H9 (cell line): ENCODE data around the gene NENF. TPM values are rescaled to one million over a fixed set of nuclear protein-coding genes. Genes with fewer than 3 reads are reported as not detected.

Experiments used
- DNase-seq: peaks from one replicate; pipeline ENCODE4 v3.0.0-alpha.2; 2017
- H2AFZ ChIP-seq: one replicate; pipeline ENCODE4 v1.6.1; 2013; ENCODE audit warnings: mild to moderate bottlenecking, low read length, control low read depth, moderate library complexity
- H2AK5ac ChIP-seq: 2 replicates; pipeline ENCODE4 v1.6.1; 2013; ENCODE audit warnings: low read length, control low read depth, mixed read lengths; ENCODE audit not compliant: insufficient read length
- H2BK120ac ChIP-seq: one replicate; pipeline ENCODE4 v1.6.1; 2013; ENCODE audit warnings: low read depth, mild to moderate bottlenecking, low read length, control low read depth, inconsistent platforms; ENCODE audit not compliant: poor library complexity, severe bottlenecking
- H2BK12ac ChIP-seq: 2 replicates; pipeline ENCODE4 v1.6.1; 2013; ENCODE audit warnings: low read length, control low read depth, mixed read lengths, low read depth; ENCODE audit not compliant: insufficient read length
- H2BK15ac ChIP-seq: 2 replicates; pipeline ENCODE4 v1.6.1; 2013; ENCODE audit warnings: low read depth, low read length, control low read depth
- H2BK20ac ChIP-seq: one replicate; pipeline ENCODE4 v1.6.1; 2013; ENCODE audit warnings: low read depth, mild to moderate bottlenecking, low read length, control low read depth, inconsistent platforms; ENCODE audit not compliant: poor library complexity, severe bottlenecking
- H2BK5ac ChIP-seq: 2 replicates; pipeline ENCODE4 v1.6.1; 2013; ENCODE audit warnings: low read length, control low read depth, mixed read lengths; ENCODE audit not compliant: insufficient read length
- H3K14ac ChIP-seq: 2 replicates; pipeline ENCODE4 v1.6.1; 2013; ENCODE audit warnings: low read length, control low read depth; ENCODE audit not compliant: insufficient read depth
- H3K18ac ChIP-seq: 2 replicates; pipeline ENCODE4 v1.6.1; 2013; ENCODE audit warnings: low read depth, mild to moderate bottlenecking, mixed read lengths, low read length, control low read depth; ENCODE audit not compliant: insufficient read length
- H3K23ac ChIP-seq: 2 replicates; pipeline ENCODE4 v1.6.1; 2013; ENCODE audit warnings: low read length, control low read depth, mixed read lengths, low read depth; ENCODE audit not compliant: insufficient read length
- H3K23me2 ChIP-seq: 2 replicates; pipeline ENCODE4 v1.6.1; 2013; ENCODE audit warnings: low read depth, mild to moderate bottlenecking, mixed read lengths, low read length, control low read depth; ENCODE audit not compliant: insufficient read length, poor library complexity, severe bottlenecking
- H3K27ac ChIP-seq: 2 replicates; pipeline ENCODE4 v1.5.1; 2013; ENCODE audit warnings: low read length, control low read depth, mixed read lengths, low read depth; ENCODE audit not compliant: insufficient read length
- H3K27me3 ChIP-seq: 2 replicates; pipeline ENCODE4 v1.6.1; 2013; ENCODE audit warnings: low read length, control low read depth, inconsistent platforms; ENCODE audit not compliant: insufficient read depth
- H3K4ac ChIP-seq: 2 replicates; pipeline ENCODE4 v1.6.1; 2013; ENCODE audit warnings: low read depth, mild to moderate bottlenecking, control low read depth, inconsistent platforms, low read length, moderate library complexity
- H3K4me1 ChIP-seq: 2 replicates; pipeline ENCODE4 v1.6.1; 2013; ENCODE audit warnings: low read length, control low read depth, inconsistent platforms; ENCODE audit not compliant: insufficient read depth
- H3K4me2 ChIP-seq: 2 replicates; pipeline ENCODE4 v1.6.1; 2013; ENCODE audit warnings: low read length, control low read depth, mixed read lengths; ENCODE audit not compliant: insufficient read length, insufficient read depth
- H3K56ac ChIP-seq: 2 replicates; pipeline ENCODE4 v1.6.1; 2013; ENCODE audit warnings: low read depth, mild to moderate bottlenecking, mixed read lengths, low read length, control low read depth; ENCODE audit not compliant: insufficient read length
- H3K79me1 ChIP-seq: 2 replicates; pipeline ENCODE4 v1.6.1; 2013; ENCODE audit warnings: low read depth, mild to moderate bottlenecking, moderate library complexity, low read length, control low read depth, inconsistent platforms; ENCODE audit not compliant: insufficient read depth, poor library complexity, severe bottlenecking
- H3K79me2 ChIP-seq: 2 replicates; pipeline ENCODE4 v1.6.1; 2013; ENCODE audit warnings: low read length, control low read depth, inconsistent platforms; ENCODE audit not compliant: insufficient read depth
- H3K9ac ChIP-seq: 2 replicates; pipeline ENCODE4 v1.6.1; 2013; ENCODE audit warnings: low read length, control low read depth, mixed read lengths; ENCODE audit not compliant: insufficient read length; ENCODE audit errors: extremely low read depth
- H3K9me3 ChIP-seq: one replicate; pipeline ENCODE4 v1.6.1; 2013; ENCODE audit warnings: low read depth, low read length, inconsistent platforms; ENCODE audit not compliant: control insufficient read depth
- H3T11ph ChIP-seq: one replicate; pipeline ENCODE4 v1.6.1; 2013; ENCODE audit warnings: mild to moderate bottlenecking, low read length, control low read depth, inconsistent platforms
- H4K20me1 ChIP-seq: one replicate; pipeline ENCODE4 v1.6.1; 2013; ENCODE audit not compliant: control insufficient read depth, insufficient read length, insufficient read depth
- H4K5ac ChIP-seq: 2 replicates; pipeline ENCODE4 v1.6.1; 2013; ENCODE audit warnings: low read depth, mild to moderate bottlenecking, mixed read lengths, low read length, control low read depth; ENCODE audit not compliant: insufficient read length
- H4K8ac ChIP-seq: replicated peaks from 2 replicates; pipeline ENCODE4 v1.6.1; 2013; ENCODE audit warnings: low read length, control low read depth, mixed read lengths, low read depth; ENCODE audit not compliant: insufficient read length
- H4K91ac ChIP-seq: 2 replicates; pipeline ENCODE4 v1.6.1; 2013; ENCODE audit warnings: low read depth, mild to moderate bottlenecking, moderate library complexity, mixed read lengths, low read length, control low read depth; ENCODE audit not compliant: insufficient read length
- H3K27ac Mint-ChIP-seq, 3 experiments: 2 replicates in 2 of 3; 3 replicates in 1 of 3; pipeline ENCODE4 v1.8.0; 2020 to 2021; ENCODE audit warnings: mixed read lengths in 3 of 3, mild to moderate bottlenecking in 1 of 3, moderate library complexity in 1 of 3
- H3K27me3 Mint-ChIP-seq: 2 replicates; pipeline ENCODE4 v1.8.0; 2021; ENCODE audit warnings: low read depth, mild to moderate bottlenecking, moderate library complexity, mixed read lengths
- H3K36me3 Mint-ChIP-seq, 3 experiments: 2 replicates in 2 of 3; 3 replicates in 1 of 3; pipeline ENCODE4 v1.8.0; 2020 to 2021; ENCODE audit warnings: low read depth in 3 of 3, mixed read lengths in 3 of 3; ENCODE audit not compliant: insufficient read depth in 1 of 3
- H3K4me1 Mint-ChIP-seq, 2 experiments: 2 replicates each; pipeline ENCODE4 v1.8.0; 2020; ENCODE audit warnings: mixed read lengths in 2 of 2
- H3K4me3 Mint-ChIP-seq, 2 experiments: 2 replicates in 1 of 2; 3 replicates in 1 of 2; pipeline ENCODE4 v1.8.0; 2020 to 2021; ENCODE audit warnings: mild to moderate bottlenecking in 2 of 2, mixed read lengths in 2 of 2, moderate library complexity in 1 of 2
- H3K9me3 Mint-ChIP-seq, 2 experiments: 2 replicates in 1 of 2; 3 replicates in 1 of 2; pipeline ENCODE4 v1.8.0; 2020; ENCODE audit warnings: mild to moderate bottlenecking in 2 of 2, mixed read lengths in 2 of 2, moderate library complexity in 1 of 2
- CTCF ChIP-seq: fragments of 200-600 bp; sonication (generic); conservative IDR thresholded peaks from 3 replicates; pipeline ENCODE4 v1.8.0; 2021; ENCODE audit warnings: antibody characterized with exemption, mild to moderate bottlenecking
- WGBS: extraction: QIAGEN DNeasy Blood & Tissue Kit; methylation state at CpG from one replicate; pipeline ENCODE4 v1.1.7; 2013; ENCODE audit warnings: missing lambda C conversion rate, low lambda C conversion rate, mixed read lengths; ENCODE audit not compliant: insufficient read length; ENCODE audit errors: extremely low coverage; 5-methylcytosine and 5-hydroxymethylcytosine counted together
- total RNA-seq: library from RNA; stranded (reverse); gene quantifications from 2 replicates; pipeline ENCODE4 v1.2.1, GENCODE V29; 2021

NENF gene
- total RNA-seq, 1 experiment from 2014 or later, result 28.3 TPM

GRCh38 chr1:212485913-212486618 lies 53.3 kb downstream of the NENF start:
- Histone ChIP-seq H2BK120ac (no peak overlapping the region), H4K20me1 (no peaks in the 10 kb centered on the region), H2BK12ac (no peak overlapping the region), H3T11ph (no peak overlapping the region), H2AFZ (no peak overlapping the region), H3K79me1 (no peaks in the 10 kb centered on the region), H3K27ac (no peak overlapping the region), H3K9me3 (no peaks in the 10 kb centered on the region), H4K8ac (no peak overlapping the region), H2AK5ac (no peak overlapping the region), H4K91ac (no peak overlapping the region), H4K5ac (no peak overlapping the region), H3K4me1 (no peaks in the 10 kb centered on the region), H3K56ac (no peak overlapping the region), H2BK5ac (no peak overlapping the region), H3K23ac (no peak overlapping the region), H3K18ac (peak overlapping the region; percentile 73), H3K9ac (no peak overlapping the region), H3K4me2 (no peak overlapping the region), H3K27me3 (no peaks in the 10 kb centered on the region), H3K23me2 (no peaks in the 10 kb centered on the region), H3K79me2 (no peaks in the 10 kb centered on the region), H2BK15ac (no peak overlapping the region), H3K14ac (peak overlapping the region; percentile 51; the same call in 1 of the 2 replicates), H3K4ac (no peak overlapping the region), H2BK20ac (no peak overlapping the region)
- H3K36me3 Mint-ChIP-seq, result no peaks in the 10 kb centered on the region
- TF ChIP-seq CTCF, result no peak
- H3K4me3 Mint-ChIP-seq, result no peak overlapping the region
- H3K27me3 Mint-ChIP-seq, result peaks cover 2% of the 10 kb centered on the region
- DNase-seq, result peak; percentile 55
- peak overlapping the region in 1 of 3 experiments; percentile 49; a peak in 2 of 7 replicates for H3K27ac Mint-ChIP-seq
- WGBS, result no CpG with 5 or more reads among the region's 10 CpGs
- no peaks in the 10 kb centered on the region for H3K9me3 Mint-ChIP-seq
- peaks cover 12 to 22% of the 10 kb centered on the region in 2 experiments for H3K4me1 Mint-ChIP-seq
